Effector memory CD8-positive, alpha-beta T cell (primary cell): ENCODE results near the gene CFAP70.
"Not testable (repeated sequence)": the region's sequence is repeated elsewhere in the genome, so short reads cannot be mapped to it uniquely, and the experiment has no call there.

ENCODE experiments used
- ATAC-seq: fragments of 150-1000 bp; cut with Tn5 transposase; replicated peaks from 2 replicates; pipeline ENCODE4 v1.10.0; 2021; ENCODE audit warnings: mild to moderate bottlenecking, moderate library complexity
- DNase-seq, 3 experiments: peaks; one replicate each; pipeline ENCODE4 v3.0.0; 2021
- H3K27ac Mint-ChIP-seq, 2 donors: one replicate each; pipeline ENCODE4 v1.8.0; 2022; ENCODE audit warnings: mild to moderate bottlenecking in 2 of 2, mixed read lengths in 2 of 2, moderate library complexity in 2 of 2
- H3K27me3 Mint-ChIP-seq, 2 donors: one replicate each; pipeline ENCODE4 v1.8.0; 2022; ENCODE audit warnings: mixed read lengths in 2 of 2
- H3K36me3 Mint-ChIP-seq: one replicate; pipeline ENCODE4 v1.8.0; 2022; ENCODE audit warnings: mild to moderate bottlenecking, moderate library complexity, mixed read lengths; ENCODE audit not compliant: insufficient read depth
- H3K4me1 Mint-ChIP-seq, 2 donors: one replicate each; pipeline ENCODE4 v1.8.0; 2022; ENCODE audit warnings: low read depth in 2 of 2, mixed read lengths in 2 of 2
- H3K4me3 Mint-ChIP-seq, 2 donors: one replicate each; pipeline ENCODE4 v1.8.0; 2022; ENCODE audit warnings: mild to moderate bottlenecking in 2 of 2, mixed read lengths in 2 of 2, moderate library complexity in 2 of 2
- H3K9me3 Mint-ChIP-seq, 2 donors: one replicate each; pipeline ENCODE4 v1.8.0; 2022; ENCODE audit warnings: mixed read lengths in 2 of 2
- total RNA-seq, 9 experiments: gene quantifications; one replicate each; lab custom pipeline; 2026; lab: John Stamatoyannopoulos, UW

Gene CFAP70
- total RNA-seq, result 1.3 to 11.2 (median 5.1) reads per million in 9 experiments

GRCh38 chr10:73358331-73359279 lies at the start of gene CFAP70:
CFAP70 (minus strand) TSS chr10:73358864; CDS start chr10:73354796, 4,068 bp downstream.
- peaks cover 10 to 11% of the 10 kb centered on the region in 2 donors for H3K4me1 Mint-ChIP-seq
- H3K4me3 Mint-ChIP-seq, result peak within 1 kb of the TSS; percentile 96 to 98
- DNase-seq, result peak; percentile 88 to 90 (median 88)
- peak within 1 kb of the TSS; percentile 97 to 98 for H3K27ac Mint-ChIP-seq
- H3K27me3 Mint-ChIP-seq, result peaks cover 0 to 8% of the 10 kb centered on the region in 2 donors
- peaks cover 7% of the 10 kb centered on the region for H3K36me3 Mint-ChIP-seq
- no peaks in the 10 kb centered on the region for H3K9me3 Mint-ChIP-seq
- ATAC-seq, result peak; percentile 94

GRCh38 chr10:73408061-73408460 lies 49.4 kb upstream of the CFAP70 start:
- peaks cover 16% of the 10 kb centered on the region for H3K36me3 Mint-ChIP-seq
- H3K4me3 Mint-ChIP-seq, result peak overlapping the region in 1 of 2 donors; percentile 34
- peaks cover 39 to 61% of the 10 kb centered on the region in 2 donors for H3K4me1 Mint-ChIP-seq
- ATAC-seq (no peak), DNase-seq (no peak)
- H3K27ac Mint-ChIP-seq, result no peak overlapping the region
- H3K27me3 Mint-ChIP-seq, result no peaks in the 10 kb centered on the region
- H3K9me3 Mint-ChIP-seq, result no peaks in the 10 kb centered on the region

GRCh38 chr10:73407495-73407894 lies 48.8 kb upstream of the CFAP70 start:
- H3K27me3 Mint-ChIP-seq, result no peaks in the 10 kb centered on the region
- no peak for DNase-seq
- peaks cover 37 to 63% of the 10 kb centered on the region in 2 donors for H3K4me1 Mint-ChIP-seq
- H3K9me3 Mint-ChIP-seq, result no peaks in the 10 kb centered on the region
- ATAC-seq, result no peak
- H3K36me3 Mint-ChIP-seq, result peaks cover 13% of the 10 kb centered on the region
- H3K27ac Mint-ChIP-seq, result no peak overlapping the region
- no peak overlapping the region for H3K4me3 Mint-ChIP-seq

GRCh38 chr10:73406846-73407245 lies 48.2 kb upstream of the CFAP70 start:
- no peaks in the 10 kb centered on the region for H3K27me3 Mint-ChIP-seq
- H3K36me3 Mint-ChIP-seq, result peaks cover 13% of the 10 kb centered on the region
- no peak for DNase-seq
- H3K27ac Mint-ChIP-seq, result no peak overlapping the region
- peaks cover 37 to 60% of the 10 kb centered on the region in 2 donors for H3K4me1 Mint-ChIP-seq
- no peaks in the 10 kb centered on the region for H3K9me3 Mint-ChIP-seq
- no peak for ATAC-seq
- no peak overlapping the region for H3K4me3 Mint-ChIP-seq

GRCh38 chr10:73405556-73405955 lies 46.9 kb upstream of the CFAP70 start:
- H3K27ac Mint-ChIP-seq, result no peak overlapping the region
- no peaks in the 10 kb centered on the region for H3K9me3 Mint-ChIP-seq
- ATAC-seq (no peak), DNase-seq (no peak)
- H3K27me3 Mint-ChIP-seq, result no peaks in the 10 kb centered on the region
- H3K4me1 Mint-ChIP-seq, result peaks cover 36 to 49% of the 10 kb centered on the region in 2 donors
- H3K4me3 Mint-ChIP-seq, result no peak overlapping the region
- peaks cover 10% of the 10 kb centered on the region for H3K36me3 Mint-ChIP-seq

GRCh38 chr10:73404690-73405089 lies 46.0 kb upstream of the CFAP70 start:
- Mint-ChIP-seq H3K27ac (no peak overlapping the region), H3K4me3 (no peak overlapping the region), H3K4me1 (peaks cover 35 to 47% of the 10 kb centered on the region in 2 donors), H3K9me3 (no peaks in the 10 kb centered on the region), H3K36me3 (peaks cover 10% of the 10 kb centered on the region), H3K27me3 (no peaks in the 10 kb centered on the region)
- no peak for ATAC-seq
- DNase-seq, result no peak

GRCh38 chr10:73401636-73402035 lies 43.0 kb upstream of the CFAP70 start:
- H3K9me3 Mint-ChIP-seq, result no peaks in the 10 kb centered on the region
- H3K36me3 Mint-ChIP-seq, result peaks cover 28% of the 10 kb centered on the region
- H3K27me3 Mint-ChIP-seq, result no peaks in the 10 kb centered on the region
- H3K4me3 Mint-ChIP-seq, result no peak overlapping the region
- ATAC-seq (no peak), DNase-seq (no peak)
- peaks cover 20 to 31% of the 10 kb centered on the region in 2 donors for H3K4me1 Mint-ChIP-seq
- H3K27ac Mint-ChIP-seq, result peak overlapping the region in 1 of 2 donors; percentile 23

GRCh38 chr10:73399063-73399462 lies 40.4 kb upstream of the CFAP70 start:
- DNase-seq (no peak), ATAC-seq (no peak)
- peaks cover 42% of the 10 kb centered on the region for H3K36me3 Mint-ChIP-seq
- H3K4me3 Mint-ChIP-seq, result no peak overlapping the region
- H3K9me3 Mint-ChIP-seq, result no peaks in the 10 kb centered on the region
- no peak overlapping the region for H3K27ac Mint-ChIP-seq
- H3K4me1 Mint-ChIP-seq, result peaks cover 15 to 19% of the 10 kb centered on the region in 2 donors
- H3K27me3 Mint-ChIP-seq, result no peaks in the 10 kb centered on the region

- Mint-ChIP-seq H3K27ac (no peak overlapping the region), H3K4me3 (no peak overlapping the region), H3K9me3 (no peaks in the 10 kb centered on the region), H3K27me3 (no peaks in the 10 kb centered on the region), H3K4me1 (peaks cover 11 to 12% of the 10 kb centered on the region in 2 donors), H3K36me3 (peaks cover 45% of the 10 kb centered on the region)
- ATAC-seq (no peak), DNase-seq (no peak)
Observed at GRCh38 chr10:73398024-73398423, 39.4 kb upstream of the CFAP70 start.

GRCh38 chr10:73394325-73394724 lies 35.7 kb upstream of the CFAP70 start:
- DNase-seq, H3K9me3 Mint-ChIP-seq, ATAC-seq, H3K4me3 Mint-ChIP-seq, H3K27me3 Mint-ChIP-seq, H3K27ac Mint-ChIP-seq: not testable (repeated sequence)
- Mint-ChIP-seq H3K36me3 (peaks cover 73% of the 10 kb centered on the region), H3K4me1 (peaks cover 9 to 12% of the 10 kb centered on the region in 2 donors)

- Mint-ChIP-seq H3K27ac (no peak overlapping the region), H3K4me3 (no peak overlapping the region), H3K9me3 (no peaks in the 10 kb centered on the region), H3K36me3 (peaks cover 95% of the 10 kb centered on the region), H3K4me1 (peaks cover 9 to 19% of the 10 kb centered on the region in 2 donors), H3K27me3 (no peaks in the 10 kb centered on the region)
- DNase-seq, result no peak
- no peak for ATAC-seq
Observed at GRCh38 chr10:73388228-73388627, 29.6 kb upstream of the CFAP70 start.

GRCh38 chr10:73386583-73386982 lies 27.9 kb upstream of the CFAP70 start:
- no peaks in the 10 kb centered on the region for H3K9me3 Mint-ChIP-seq
- H3K27ac Mint-ChIP-seq, result peak overlapping the region in 1 of 2 donors; percentile 29
- H3K36me3 Mint-ChIP-seq, result peaks cover 97% of the 10 kb centered on the region
- H3K27me3 Mint-ChIP-seq, result no peaks in the 10 kb centered on the region
- DNase-seq (no peak), ATAC-seq (no peak)
- H3K4me3 Mint-ChIP-seq, result no peak overlapping the region
- peaks cover 5 to 11% of the 10 kb centered on the region in 2 donors for H3K4me1 Mint-ChIP-seq

- ATAC-seq, result no peak
- H3K4me3 Mint-ChIP-seq, result no peak overlapping the region
- H3K27ac Mint-ChIP-seq, result peak overlapping the region; percentile 49 to 74
- H3K4me1 Mint-ChIP-seq, result peaks cover 0 to 3% of the 10 kb centered on the region in 2 donors
- DNase-seq, result no peak
- H3K27me3 Mint-ChIP-seq, result no peaks in the 10 kb centered on the region
- peaks cover 86% of the 10 kb centered on the region for H3K36me3 Mint-ChIP-seq
- H3K9me3 Mint-ChIP-seq, result no peaks in the 10 kb centered on the region
Observed at GRCh38 chr10:73379064-73379748, 20.5 kb upstream of the CFAP70 start.
